Mucosa of stomach (tissue), 1 donor: ENCODE results near the gene HAND2.

Experiments used
- H3K27me3 ChIP-seq: one replicate; pipeline ENCODE4 v1.7.0; 2013; ENCODE audit warnings: mild to moderate bottlenecking, low read length; ENCODE audit not compliant: control insufficient read depth, insufficient read depth
- H3K36me3 ChIP-seq: one replicate; pipeline ENCODE4 v1.7.0; 2013; ENCODE audit warnings: low read length; ENCODE audit not compliant: control insufficient read depth, insufficient read depth
- H3K4me1 ChIP-seq: one replicate; pipeline ENCODE4 v1.7.0; 2013; ENCODE audit warnings: mild to moderate bottlenecking, low read length; ENCODE audit not compliant: control insufficient read depth, insufficient read depth
- H3K4me3 ChIP-seq: one replicate; pipeline ENCODE4 v1.7.0; 2013; ENCODE audit warnings: low read length
- H3K9ac ChIP-seq: one replicate; pipeline ENCODE4 v1.7.0; 2013; ENCODE audit warnings: mild to moderate bottlenecking, low read length, moderate library complexity
- H3K9me3 ChIP-seq: one replicate; pipeline ENCODE4 v1.7.0; 2013; ENCODE audit warnings: mild to moderate bottlenecking, low read length, moderate library complexity; ENCODE audit not compliant: control insufficient read depth
- donor health status: Pancreatic carcinoma.

The HAND2 gene

DNA sequence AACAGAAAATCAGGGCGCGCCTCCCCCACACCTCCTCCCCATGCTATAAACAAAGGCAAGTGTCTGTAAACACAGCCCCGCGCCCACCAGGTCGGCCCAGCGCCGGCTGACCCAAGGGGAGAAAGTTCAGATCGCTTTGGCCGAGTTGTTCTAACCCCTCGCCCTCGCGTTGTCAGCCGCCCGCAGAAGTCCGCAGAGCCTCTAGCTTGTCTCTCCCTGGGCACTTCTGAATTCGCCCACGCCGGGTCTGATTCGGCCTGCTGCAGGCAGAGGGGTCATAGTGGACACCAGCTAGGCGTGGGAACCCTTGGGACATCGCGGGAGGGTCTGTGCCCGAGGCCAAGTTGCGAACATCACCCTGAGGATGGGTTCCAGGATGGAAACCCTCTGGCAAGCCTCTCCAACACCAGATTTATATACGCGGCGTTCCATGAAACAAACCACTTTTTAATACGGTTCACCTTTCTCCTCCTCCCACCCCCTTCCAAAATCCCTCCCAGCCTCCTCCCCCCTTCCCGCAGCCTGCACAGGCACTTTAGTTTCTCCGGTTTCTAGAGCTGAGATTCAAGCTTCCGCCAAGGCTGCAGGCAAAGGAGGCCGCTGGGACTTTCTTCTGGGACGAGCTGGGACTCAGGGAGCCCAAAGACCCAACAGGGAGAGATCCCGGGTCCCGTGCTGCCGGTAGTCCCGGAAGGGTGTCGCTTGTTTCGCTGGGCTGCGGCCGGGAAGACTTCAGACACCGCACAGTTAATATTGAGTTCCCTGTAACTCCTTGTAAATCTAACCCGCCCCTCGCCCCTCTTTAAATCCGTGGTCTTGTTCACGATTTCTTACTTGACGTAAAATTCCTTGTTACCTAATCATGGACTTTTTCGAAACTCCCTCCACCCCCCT is 4.7 kb downstream of the HAND2 start:
- Histone ChIP-seq H3K9me3 (no peaks in the 10 kb centered on the region), H3K27me3 (peaks cover 96% of the 10 kb centered on the region), H3K36me3 (no peaks in the 10 kb centered on the region), H3K4me1 (peaks cover 21% of the 10 kb centered on the region), H3K9ac (no peak overlapping the region), H3K4me3 (no peak overlapping the region)

DNA sequence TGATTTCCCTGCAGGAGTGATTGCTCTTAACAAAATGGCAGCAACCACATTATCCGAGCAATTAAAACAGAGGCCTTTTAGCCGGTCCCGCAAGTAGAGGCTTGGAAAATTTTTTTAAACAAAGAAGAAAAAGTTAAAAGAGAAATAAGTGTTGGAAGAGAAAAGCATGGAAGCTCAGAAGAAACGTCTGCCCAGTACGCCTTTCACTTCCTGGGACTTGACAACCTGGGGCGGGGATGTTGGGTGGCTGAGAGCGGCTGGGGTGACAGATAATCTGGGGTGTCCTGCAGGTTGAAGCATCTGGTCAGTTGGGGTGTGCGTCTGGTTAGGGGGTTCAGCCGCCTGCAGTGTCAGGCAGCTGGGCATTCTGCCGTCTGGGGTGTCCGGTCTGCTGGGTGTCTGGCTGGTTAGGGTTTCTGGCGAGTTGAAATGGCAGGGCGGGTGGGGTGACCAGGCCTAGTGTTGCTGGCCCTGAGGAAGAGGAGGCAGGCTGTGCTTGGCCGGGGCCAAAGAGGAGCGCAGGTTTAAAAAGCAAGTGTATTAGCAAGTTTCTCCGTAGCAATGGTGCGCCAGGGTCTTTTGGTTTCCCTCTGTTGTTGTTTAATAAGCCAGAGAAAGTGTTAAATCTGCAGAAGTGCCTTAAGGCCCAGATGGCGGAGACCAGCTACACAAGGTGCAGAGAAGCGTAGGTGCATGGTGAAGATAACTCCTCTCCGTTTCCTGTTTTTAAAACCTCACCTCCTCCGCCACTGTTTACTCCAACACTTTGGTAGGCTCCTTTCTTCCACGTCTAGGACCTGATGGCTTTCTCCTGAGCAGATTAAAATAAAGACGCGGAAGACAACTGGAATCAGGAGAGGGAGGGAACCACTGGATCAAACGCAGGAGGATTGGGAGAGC is 5.6 kb downstream of the HAND2 start:
- peaks cover 21% of the 10 kb centered on the region for H3K4me1 ChIP-seq
- H3K27me3 ChIP-seq = peaks cover 96% of the 10 kb centered on the region
- H3K9ac ChIP-seq = no peak overlapping the region
- no peaks in the 10 kb centered on the region for H3K36me3 ChIP-seq
- H3K9me3 ChIP-seq = no peaks in the 10 kb centered on the region
- H3K4me3 ChIP-seq = no peak overlapping the region

DNA sequence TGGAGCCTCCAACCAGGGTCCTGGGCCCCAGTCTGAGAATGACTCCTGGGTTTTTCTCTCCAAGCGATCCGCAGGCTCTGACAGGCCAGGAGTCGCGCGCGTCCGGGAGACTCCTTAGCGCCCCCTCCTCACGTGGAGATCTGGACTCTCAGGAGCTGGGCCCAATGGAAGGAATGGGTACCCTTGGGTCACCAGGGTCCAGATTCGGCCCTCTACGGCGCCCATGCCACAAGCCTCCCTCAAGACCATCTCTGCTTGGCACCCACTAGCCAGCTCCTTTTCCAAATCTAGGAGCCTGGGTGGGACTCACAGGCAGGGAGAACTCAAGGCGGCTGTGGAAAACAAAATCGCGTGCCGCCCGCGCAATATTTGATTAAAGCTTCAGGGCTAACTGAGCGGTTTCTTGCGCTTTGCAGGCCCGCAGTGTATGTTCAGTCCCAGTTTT is 7.1 kb downstream of the HAND2 start:
- H3K4me1 ChIP-seq = peaks cover 28% of the 10 kb centered on the region
- no peak overlapping the region for H3K4me3 ChIP-seq
- no peak overlapping the region for H3K9ac ChIP-seq
- peaks cover 100% of the 10 kb centered on the region for H3K27me3 ChIP-seq
- H3K9me3 ChIP-seq = no peaks in the 10 kb centered on the region
- H3K36me3 ChIP-seq = no peaks in the 10 kb centered on the region

DNA sequence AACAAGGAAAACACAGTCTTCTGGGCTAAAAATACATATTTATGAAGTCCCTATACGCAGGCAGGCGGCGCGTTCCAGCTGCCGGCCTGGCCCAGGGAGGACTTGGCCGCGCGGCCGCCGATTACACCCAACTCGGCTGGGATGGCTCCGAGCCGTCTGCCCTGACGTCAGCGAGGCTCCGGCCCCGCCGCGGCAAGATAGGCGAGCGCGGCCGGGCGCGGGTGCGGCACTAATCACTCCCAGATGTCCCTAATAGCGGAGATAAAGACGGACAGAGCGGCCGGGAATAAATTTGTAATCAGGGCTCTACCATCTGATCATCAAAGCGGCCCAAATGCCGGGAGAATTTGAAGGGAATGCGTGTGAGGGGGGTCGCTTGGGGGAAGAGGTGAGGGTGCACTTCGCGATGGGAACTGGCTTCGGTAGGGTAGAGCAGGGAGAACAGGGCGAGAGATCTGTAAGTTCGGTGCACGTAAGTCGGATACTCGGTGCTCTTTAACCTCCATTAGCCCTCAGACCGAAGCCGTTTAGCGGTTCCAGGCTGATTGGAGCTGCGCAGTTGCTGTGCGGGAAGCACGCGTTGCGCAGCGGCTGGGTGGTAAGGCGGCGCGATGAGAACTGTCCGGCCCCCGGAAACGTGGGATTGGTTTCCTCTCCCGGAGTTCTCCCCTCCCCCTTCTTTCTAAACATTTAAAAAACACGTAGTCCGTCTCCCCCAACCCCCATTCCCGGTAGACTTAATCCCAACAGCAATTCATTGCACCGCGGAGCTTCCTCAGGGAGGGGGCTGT is 7.7 kb downstream of the HAND2 start:
- Histone ChIP-seq H3K4me1 (peaks cover 34% of the 10 kb centered on the region), H3K9me3 (no peaks in the 10 kb centered on the region), H3K27me3 (peaks cover 100% of the 10 kb centered on the region), H3K4me3 (no peak overlapping the region), H3K36me3 (no peaks in the 10 kb centered on the region), H3K9ac (peak overlapping the region; percentile 43)

DNA sequence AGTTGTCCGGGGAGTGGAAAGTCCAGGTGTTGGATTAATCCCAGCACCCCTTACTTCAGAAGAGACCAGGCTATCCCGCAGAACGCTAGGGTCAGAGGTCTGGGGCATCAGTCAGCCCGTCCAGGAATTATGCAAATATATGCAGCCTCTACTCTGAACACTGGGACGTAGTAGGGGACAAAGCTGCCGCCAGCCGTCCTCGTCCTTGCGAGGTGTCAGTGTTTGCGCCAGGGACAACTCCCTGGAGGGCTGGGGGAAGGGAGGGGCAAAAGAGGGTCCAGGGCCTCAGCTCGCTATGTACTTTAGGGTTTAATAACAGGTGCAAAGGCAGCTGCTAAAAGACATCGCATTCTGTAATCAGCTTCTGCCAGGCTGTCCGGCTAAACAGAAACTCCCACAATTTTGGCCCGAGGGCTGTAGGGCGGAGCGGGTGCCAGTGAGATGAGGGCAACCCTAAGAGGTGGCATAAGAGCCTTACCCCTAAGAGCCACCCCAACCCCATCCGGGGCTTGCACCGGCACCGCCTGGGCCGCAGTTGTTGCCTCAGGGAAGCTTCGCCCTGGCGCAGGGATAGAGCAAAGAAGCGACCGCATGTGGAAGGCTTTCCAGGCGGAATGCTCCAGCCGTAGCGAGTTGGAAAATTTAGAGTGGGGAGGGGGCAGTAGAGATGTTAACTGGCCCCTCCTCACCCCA is 8.4 kb downstream of the HAND2 start:
- H3K27me3 ChIP-seq = peaks cover 100% of the 10 kb centered on the region

DNA sequence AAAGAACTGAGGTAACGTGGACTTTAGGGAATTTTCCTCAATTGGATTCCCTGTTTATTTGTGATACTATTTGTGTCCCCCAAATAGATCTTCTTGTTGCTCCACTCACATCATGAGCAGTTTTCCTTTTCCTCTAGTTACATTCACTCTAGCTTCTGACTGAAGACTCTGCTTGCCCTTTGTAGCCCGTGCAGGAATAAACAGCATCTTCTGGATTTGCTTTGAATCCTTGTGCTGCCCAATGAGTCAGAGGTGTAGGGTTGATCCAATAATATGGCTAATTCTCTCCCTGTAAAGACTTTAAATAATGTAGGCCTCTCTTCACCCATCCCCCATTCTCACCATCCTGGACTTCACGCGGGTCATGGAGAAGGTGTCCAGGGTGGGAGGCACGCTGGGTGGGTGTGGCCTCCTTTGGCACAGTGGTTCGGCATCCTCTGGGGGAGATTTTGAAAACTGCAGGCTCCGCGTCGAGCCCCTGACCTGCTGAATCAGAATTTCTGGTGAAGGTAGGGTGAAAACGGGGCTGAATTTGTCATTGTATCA is 9.0 kb downstream of the HAND2 start:
- no peaks in the 10 kb centered on the region for H3K36me3 ChIP-seq
- H3K4me1 ChIP-seq = peaks cover 42% of the 10 kb centered on the region
- no peaks in the 10 kb centered on the region for H3K9me3 ChIP-seq
- H3K9ac ChIP-seq = no peak overlapping the region
- peaks cover 100% of the 10 kb centered on the region for H3K27me3 ChIP-seq
- H3K4me3 ChIP-seq = no peak overlapping the region

More for the DNA sequence above, 8.4 kb downstream of the HAND2 start:
- Histone ChIP-seq H3K4me1 (peaks cover 38% of the 10 kb centered on the region), H3K4me3 (no peak overlapping the region), H3K9me3 (no peaks in the 10 kb centered on the region), H3K9ac (no peak overlapping the region), H3K36me3 (no peaks in the 10 kb centered on the region)

DNA sequence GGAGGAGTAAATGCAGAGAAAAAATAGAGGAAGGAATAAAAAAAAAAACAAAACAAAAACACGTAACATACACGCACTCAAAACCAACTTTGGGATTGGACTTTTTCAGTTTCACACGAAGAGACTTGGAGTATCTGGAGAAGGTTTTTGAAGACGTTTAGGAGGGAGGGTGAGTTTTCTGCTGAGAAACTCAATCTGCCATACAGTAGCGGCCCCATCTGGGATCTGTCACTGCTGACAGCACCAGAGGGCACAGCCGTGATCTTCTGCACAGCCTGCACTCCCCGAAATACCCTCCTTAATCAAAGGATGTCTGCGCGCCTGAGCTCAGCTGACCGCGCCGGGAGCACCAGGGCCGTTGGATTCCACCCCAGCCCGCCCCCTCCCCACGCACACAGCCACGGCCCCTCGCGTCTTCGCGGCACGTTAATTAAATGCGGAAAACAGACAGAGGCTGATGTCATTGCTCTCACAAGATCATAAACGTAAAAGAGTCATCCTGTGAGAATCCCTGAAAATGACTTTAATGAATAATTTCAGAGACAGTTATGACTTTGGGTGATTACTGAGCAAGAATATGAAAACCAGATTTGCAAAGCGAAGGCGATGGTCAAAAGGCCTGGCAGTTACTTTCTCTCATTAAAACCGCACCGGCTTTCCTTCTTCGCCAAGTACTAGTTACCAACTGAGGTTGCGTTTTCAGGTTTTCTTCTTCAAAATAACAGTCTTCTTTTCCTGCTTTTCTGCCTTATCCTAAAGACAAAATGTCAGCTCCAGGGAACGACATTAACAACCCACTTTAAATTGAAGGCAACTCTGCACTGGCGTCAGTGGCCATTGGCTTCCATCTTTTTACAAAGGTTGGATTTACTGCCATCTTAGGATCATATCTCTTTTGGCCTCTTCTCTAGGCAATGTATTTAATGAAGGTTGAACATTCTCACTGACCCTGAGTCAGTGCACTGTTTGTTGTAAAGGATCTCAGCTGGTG is 10.6 kb downstream of the HAND2 start:
- Histone ChIP-seq H3K9ac (no peak overlapping the region), H3K4me3 (no peak overlapping the region), H3K4me1 (peaks cover 46% of the 10 kb centered on the region), H3K36me3 (no peaks in the 10 kb centered on the region), H3K27me3 (peaks cover 100% of the 10 kb centered on the region), H3K9me3 (no peaks in the 10 kb centered on the region)

DNA sequence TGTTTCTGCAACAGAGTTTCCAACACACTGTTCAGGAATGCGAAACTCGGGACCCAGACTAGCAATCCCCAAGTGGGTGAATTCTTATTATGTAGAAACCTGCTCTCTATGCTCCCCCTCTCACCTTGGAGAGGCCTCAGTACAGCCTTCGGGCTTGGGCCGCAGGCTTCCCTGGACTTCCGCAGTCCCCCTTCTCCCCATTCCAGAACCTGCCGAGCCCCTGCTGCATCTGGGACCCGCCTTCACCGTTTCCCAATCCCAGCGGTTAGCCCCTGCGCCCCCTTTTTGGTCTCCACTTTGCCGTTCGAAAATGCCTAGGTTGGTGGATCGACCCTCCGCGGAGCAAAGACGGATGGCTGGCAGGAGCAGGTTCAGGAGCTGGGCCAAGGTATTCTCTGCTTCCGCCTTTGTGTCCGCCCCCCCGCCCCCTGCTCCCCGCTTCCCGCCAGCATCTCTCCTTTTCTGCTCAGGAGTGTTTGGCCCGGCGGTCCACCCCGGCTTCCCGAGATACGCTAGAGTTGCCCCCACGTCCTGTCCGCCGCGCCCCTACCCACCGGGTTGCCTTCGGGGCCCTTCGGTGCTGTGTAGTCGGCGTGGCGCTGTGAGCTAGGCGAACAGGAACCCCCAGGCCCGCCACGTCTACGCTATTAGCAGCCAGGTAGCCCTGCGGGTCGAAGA is 11.5 kb downstream of the HAND2 start:
- H3K27me3 ChIP-seq = peaks cover 100% of the 10 kb centered on the region
- H3K36me3 ChIP-seq = no peaks in the 10 kb centered on the region
- H3K9me3 ChIP-seq = no peaks in the 10 kb centered on the region
- no peak overlapping the region for H3K4me3 ChIP-seq
- H3K9ac ChIP-seq = no peak overlapping the region
- peaks cover 46% of the 10 kb centered on the region for H3K4me1 ChIP-seq

DNA sequence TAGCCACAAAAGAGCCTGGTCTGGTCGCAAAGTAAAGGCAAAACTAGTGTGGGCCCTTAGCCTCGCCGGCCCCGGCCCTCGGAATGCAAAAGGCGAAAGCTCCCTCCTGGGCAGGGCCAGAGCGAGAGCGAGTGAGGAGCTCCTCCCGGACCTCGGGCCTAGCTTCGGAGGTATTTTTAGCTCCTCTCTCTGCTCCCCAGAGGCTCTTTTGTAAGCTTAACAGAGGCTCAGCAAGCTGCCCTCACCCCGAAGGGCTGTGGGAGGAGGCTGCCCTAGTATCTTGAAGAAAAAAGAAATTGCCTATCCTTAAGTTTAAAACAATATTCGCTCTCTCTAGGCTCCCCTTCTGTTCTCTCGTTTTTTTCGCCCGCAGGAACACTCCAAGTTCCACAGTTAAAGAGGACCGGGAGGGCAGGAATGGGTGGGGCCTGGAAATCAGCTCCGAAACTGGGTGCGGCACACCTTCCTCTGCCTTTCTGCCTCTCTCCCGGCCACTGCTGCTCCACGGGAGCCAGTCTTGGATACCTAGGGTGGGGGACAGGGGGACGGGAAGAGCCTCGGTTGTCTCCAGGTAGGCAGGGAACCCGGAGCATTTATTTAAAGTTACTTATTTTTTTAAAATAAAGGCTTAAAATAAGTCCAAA is 12.1 kb downstream of the HAND2 start:
- Histone ChIP-seq H3K9ac (no peak overlapping the region), H3K4me3 (no peak overlapping the region), H3K27me3 (peaks cover 100% of the 10 kb centered on the region), H3K9me3 (no peaks in the 10 kb centered on the region), H3K36me3 (no peaks in the 10 kb centered on the region), H3K4me1 (peaks cover 44% of the 10 kb centered on the region)
